ENCODE data around the gene SND1.

GRCh38 chr7:127715901-127716300 is 63.9 kb downstream of the SND1 start:
- no peak for TF ChIP-seq CTCF (IDR thresholded peaks at IDR 0.05; ENCODE audit: low read length)
- TF ChIP-seq EZH2 (IDR thresholded peaks at IDR 0.05; ENCODE audit: borderline replicate concordance, low read length) = no peak

All from OCI-LY1 (cell line).